HPDE6-E6E7 (cell line): ENCODE measurements around the gene PAQR9.

Experiments
- DNase-seq: peaks from one replicate; pipeline ENCODE4 v3.0.0; 2011; ENCODE audit warnings: missing footprints; ENCODE audit errors: extremely low spot score

Gene PAQR9

DNA sequence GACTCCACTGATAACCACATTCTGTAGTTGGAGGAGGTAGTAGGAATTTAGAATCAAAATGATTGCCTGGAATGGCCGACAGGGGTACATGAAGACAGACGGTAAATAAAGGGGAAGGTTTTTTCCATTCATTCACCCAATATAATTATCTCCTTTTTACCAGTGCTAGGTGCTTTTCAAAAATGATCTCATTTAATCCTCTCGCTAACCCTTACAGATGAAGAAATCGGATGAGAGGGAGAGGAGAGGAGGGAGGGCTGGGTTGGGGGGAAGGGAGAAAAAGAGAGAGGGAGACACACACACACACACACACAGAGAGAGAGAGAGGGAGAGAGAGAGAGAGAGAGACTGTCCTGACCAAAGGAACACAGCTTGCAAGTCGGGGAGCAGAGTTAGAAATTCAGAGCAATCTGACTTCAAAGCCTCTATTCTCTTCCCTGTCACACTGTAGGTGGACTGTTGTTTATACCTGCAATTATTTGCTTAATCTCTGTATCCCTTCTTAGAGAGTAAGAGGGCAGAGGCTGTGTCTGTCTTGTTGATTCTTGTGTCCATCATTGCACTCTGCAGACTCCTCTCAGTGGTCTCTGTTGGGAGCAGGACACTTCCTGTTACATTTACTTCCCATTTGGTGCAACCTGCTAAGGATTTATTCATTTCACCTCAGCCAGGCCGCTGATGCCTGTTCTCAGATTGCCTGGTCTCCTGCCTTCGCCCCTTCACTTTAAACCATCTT lies 18.7 kb upstream of the PAQR9 start:
- no peak for DNase-seq

DNA sequence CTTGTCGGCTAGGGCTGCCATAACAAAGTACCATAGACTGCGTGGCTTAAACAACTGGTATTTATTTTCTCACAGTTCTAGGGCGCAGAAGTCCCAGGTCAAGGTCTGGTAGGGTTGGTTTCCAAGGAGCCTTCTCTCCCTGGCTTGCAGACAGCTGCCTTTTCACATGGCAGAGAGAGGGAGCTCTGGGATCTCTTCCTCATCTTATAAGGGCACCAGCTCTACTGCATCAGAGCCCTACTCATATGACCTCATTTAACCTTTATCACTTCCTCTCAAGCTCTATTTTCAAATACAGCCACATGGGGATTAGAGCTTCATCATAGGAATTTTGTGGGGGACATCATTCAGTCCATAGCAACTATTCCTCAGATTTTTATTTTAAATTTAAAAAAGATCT lies 17.6 kb upstream of the PAQR9 start:
- DNase-seq: no peak

DNA sequence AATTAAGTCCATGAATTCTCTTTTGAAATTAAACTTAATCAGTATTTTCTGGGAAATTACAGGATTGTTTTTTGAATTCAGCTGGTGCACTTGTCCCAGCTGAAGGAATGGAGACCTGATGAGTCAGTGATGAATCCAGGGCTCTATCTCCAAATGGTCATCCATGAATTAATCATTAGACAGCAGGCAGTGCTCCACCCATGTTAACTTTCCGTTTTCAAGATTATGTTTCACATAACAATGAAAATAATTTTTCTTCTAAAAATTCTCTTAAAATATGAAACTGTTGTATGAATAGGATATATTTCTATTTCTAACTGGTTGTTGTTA lies 13.9 kb upstream of the PAQR9 start:
- DNase-seq: peak; percentile 38

DNA sequence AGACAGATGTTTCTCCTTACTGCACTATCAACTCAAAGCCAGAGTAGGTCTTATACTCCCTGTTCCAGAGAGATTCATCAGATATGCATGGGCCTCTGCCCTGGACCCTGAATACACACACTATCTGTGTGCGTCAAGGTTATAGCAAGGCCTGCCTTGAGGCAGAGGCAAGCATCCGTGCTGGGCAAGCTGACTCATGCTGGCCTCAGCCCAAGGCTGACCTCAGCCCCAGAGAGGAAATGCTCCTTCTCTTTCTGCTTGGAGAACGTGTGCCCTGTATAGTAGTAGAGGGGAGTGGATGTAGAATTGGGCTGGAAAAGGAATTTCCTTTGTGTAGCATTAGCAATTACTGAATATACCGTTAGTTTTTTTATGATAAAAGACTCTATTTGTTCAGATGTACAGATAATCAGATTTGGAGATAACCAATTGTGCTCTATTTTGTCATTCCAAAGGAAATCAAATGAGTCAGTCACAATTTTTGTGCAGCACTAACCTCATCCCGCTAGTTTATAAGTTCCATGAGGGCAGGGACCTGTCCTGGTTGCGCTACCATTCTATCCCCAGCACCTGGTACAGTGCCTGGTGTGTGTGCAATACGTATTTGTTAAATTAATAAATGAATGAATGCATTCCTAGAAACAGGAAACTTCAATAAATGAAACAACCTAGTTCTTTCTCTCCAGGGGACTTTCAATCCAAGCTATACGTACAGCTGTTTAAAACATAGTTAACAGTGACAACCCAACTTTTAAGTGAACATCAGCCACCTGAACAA lies 13.3 kb upstream of the PAQR9 start:
- DNase-seq: peak; percentile 81

DNA sequence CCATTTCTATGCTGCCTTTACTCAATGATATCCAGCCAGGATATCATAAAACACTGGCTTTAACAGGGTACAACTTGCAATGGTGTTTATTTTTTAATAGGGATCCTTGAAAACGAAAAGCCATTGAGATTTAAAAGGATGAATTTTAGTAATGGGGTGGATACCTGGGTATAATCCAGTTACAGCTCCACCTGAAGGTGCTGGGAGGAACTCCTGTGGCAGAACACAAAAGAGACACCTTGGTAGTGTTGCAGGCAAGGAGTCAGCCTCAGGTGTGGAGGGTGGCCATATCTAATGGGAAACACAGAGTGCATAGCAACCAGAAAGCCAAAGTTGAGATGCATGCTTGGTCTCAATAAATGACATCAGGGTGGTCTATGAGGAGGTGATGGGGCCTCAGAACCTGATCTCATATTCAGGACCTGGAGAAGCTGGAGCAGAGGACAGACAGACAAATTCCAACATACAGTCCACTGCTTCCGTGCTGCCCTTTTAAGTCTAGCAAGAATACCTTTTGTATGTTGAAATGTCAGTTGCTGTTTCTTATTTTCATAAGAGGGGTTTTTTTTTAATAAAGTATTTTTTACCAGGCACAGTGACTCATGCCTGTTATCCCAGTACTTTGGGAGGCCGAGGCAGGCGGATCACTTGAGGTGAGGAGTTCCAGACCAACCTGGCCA lies 12.0 kb upstream of the PAQR9 start:
- peak; percentile 21 for DNase-seq

DNA sequence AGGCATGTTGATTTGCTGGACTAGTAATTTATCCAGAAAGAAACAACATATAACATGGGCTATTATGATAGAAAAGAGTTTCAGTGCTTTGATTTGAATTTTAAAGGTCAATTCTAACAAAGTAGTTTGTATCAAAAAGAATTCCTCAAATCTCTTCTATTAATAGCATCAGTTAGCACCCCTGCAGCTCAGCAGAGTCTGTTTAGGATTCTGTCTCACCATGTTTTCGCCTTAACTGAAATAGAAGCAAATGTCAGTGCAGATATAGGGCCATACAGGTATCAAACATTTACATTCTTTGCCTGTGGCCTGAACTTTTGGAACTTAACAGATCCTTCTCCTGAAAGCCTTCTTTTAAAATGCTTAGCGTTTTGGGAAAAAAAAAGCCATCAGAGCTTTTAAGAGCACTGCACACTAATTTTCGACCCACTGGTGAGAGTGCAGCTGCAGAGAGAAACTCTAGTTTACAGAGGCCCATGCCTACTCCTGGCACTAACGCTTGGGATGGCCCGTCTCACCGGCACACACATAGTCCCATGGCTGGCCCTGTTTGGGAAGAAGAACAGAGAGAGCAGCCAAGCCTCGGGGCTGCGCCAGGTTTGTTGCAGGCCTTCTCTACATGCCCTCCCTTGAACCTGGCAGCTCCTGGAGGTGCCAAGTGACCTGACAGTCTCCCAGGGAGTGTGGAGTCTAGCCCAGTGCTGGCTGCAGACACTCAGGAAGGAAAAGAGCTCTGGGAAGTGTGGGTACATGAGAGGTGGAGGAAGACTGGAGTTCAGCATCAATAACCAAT lies 9.9 kb upstream of the PAQR9 start:
- no peak for DNase-seq

DNA sequence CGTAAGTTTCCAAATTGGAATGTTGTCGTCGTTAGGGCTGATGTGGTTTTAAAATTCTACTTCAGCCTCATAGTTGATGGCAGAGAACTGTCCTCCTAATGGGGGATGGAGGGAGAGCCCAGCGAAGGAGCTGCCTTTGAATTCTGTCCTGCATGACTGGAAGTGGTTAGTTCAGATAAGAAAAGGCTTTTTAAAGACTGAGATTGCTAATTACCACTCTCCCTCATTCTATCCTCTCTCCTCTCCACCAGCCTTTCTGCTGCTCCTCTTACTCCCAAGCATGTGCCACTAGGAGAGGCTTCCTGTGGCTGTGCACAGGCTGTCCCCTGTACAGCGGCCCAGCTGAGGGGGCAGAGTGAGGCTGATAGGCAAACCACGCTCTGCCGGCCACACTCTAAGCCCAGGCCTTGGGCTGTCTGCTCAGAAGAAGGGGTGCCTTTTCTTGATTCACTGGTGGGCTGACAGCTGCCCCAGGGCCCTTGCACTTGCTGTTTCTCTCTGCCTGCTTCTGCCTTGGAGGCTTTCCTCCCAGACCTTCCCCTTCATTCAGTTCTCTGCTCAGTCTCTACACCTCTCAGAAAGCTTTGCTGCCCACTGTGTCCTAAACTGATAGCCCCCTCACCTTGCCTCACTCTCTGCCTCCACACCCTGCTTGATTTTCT lies 8.7 kb upstream of the PAQR9 start:
- no peak for DNase-seq

DNA sequence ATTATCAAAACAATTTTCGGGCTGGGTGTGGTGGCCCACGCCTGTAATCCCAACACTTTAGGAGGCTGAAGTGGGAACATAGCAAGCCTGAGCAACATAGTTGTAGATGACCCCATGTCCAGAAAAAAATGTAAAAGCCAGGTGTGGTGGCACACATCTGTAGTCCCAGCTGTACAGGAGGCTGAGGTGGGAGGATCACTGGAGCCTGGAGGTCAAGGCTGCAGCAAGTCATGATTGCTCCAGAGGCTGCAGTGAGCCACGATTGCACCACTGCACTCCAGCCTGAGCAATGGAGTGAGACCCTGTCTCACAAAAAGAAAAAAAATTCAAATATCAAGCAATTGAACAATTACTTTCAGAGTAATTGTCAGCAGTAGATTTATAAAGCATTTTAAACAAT lies 8.0 kb upstream of the PAQR9 start:
- no peak for DNase-seq

DNA sequence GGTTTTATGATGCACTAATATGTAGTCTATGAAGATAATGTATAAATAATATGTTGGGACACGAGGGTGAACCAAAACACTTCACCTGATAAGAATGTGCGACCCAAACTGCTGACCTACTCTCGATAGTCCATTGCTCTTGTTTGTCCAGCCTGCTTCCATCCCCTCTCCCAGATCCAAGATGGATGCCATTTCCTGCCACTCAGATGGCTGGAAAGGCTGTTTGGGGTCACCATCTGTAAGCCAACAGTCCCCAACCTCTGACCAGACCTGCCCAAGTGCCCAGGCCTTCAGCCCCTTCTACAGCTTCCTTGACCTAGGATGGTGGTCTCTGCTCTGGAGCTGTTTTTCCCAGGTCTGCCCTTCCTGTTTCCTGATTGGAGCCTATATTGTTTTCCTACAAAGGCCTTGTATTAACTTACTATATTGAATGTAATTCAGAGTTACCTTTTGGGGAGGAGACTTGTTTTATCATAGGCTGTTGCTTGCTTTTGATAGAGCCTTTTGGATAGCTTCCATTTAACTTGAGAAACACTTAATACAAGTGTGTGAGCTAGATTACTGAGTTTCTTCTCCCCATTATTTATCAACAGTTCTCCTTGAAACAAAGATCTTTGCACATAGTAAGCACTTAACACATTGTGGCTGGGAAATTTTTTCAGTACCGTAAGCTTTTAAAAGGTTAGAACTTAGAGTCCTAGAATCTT lies 5.0 kb upstream of the PAQR9 start:
- no peak for DNase-seq

DNA sequence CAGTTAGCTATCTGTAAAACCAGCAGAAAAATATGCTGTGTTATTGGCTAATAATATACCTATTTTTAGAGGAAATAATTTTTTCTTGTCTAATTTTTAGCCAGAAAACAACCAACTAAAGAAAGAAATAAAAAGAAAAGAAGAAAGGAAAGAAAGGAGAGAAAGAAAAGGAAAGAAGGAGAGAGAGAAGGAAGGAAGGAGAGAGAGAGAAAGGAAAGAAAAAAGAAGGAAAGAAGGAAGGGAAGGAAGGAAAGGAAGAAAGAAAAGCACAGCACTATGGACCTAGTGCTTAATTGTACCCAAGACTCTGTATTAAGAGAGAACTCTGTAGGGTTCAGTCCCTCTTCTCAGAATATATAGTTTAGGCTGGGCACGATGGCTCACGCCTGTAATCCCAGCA lies 3.3 kb upstream of the PAQR9 start:
- no peak for DNase-seq

DNA sequence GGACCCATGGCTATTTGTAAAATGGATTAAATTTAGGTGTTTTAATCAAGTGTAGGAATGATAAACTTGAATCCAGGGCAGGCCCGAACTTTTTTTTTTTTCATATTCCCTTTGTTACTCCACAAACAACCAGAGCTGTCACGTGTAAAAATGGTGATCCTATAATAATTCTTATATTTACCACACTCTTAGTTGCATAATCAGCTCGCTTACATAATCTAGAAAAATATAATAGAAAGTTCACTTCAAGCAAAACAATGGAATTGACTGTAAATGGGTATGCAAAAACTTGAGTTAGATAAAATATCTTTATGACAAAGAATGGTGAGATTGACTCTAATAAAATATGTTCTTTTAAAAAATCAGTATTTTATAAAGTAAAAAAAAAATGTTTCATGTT lies 2.1 kb upstream of the PAQR9 start:
- DNase-seq: no peak

DNA sequence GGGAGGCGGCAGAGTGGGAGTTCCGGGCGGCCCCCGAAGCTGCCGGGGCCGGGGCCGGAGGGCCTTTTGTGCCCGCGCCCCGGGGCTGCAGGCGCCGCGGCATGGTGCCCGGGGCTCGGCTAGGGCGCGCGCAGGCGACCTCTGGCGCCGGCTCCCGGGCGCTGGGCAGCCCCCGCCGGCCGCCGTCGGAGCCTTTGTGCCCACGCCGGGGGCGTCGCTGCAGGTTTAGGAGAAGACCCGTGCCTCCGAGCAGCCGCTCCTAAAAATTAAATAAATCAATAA lies 299 bp downstream of the PAQR9 start:
- no peak for DNase-seq

DNA sequence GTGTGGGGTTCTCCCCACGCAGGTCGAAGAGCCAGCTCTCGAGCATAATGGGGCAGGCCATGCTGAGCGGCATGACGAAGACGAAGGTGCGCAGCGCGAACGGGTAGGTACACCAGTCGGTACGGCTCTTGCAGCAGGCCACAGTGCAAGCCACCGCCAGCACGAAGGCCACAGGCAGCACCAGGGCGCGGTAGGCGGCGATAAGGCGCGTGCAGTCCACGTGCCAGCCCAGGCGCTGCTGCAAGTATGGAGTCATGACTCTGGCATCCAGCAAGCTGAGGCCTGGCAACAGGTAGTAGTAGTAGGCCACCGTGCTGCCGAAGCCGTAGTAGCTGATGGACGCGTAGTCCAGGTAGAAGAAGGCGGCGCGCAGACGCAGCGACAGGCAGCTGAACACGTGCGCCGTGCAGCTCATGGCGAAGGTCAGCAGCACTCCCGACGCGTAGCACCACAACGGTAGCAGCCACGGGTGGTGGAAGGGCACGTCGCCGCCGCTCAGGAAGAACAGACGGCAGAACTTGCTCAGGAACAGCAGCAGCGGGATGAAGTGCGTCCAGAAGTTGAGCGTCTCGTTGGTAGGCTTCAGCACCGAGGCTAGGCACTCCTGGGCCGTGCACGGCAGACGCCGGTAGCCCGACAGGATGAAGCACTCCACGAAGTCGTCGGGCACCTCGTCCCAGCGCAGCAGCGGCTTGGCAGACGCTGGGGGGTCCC lies 797 bp downstream of the PAQR9 start:
- DNase-seq: no peak

DNA sequence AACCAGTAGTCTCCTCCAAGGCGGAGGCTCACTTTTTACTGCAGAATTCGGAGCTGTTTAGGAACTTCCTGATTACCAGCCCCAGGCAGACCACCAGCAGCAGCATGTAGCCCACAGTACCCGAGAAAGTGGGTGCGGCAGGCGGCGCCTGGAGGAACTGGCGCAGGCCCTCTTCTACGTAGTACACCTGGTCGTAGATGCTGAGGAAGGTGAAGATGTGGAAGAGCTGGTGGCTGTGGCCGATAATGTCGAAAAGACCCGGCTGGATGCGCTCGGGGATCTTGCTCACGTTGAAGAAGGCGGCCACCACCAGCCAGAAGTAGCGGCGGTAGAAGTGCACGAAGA lies 1.3 kb downstream of the PAQR9 start:
- no peak for DNase-seq

DNA sequence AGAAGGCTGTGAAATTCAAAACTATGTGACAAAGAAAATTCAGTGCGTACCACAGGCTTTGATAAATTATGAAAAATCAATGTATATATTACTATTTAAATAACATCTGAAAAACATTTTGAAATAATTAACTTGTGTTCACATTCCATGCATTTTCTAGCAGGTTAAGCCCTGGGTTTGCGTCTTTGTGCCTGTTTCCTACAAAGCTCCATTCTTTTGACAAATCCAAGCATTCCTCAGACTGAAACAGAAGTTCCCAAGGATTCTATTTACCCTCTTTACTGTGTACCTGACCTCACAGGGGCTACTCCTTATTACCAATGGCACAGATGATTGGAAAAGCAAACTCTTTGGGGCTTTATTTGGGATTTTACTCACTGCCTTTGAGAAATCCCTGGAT lies 1.9 kb downstream of the PAQR9 start:
- DNase-seq: no peak

DNA sequence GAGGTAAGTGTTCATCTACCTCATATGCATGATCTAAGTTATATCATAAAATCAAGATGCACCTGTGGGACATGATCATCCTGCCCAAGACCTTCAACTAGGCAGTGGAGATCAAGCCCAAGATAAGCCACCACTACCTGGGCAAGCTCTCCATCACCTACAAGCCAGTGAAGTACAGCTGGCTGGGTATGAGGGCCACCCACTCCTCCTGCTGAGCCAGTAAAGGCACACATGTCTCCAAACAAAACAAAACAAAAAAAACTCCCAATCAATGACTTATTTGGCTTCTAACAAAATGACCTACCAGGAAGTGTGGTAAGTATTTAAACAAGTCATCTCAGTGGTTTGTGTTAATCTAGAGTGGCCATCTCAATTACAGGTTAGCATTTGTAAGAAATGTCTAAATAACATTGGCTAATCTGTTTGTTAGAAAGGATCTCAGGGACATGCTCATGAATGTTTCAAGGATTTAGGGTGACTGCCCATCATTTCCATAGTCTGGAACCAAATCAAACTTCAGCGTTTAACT lies 3.1 kb downstream of the PAQR9 start:
- DNase-seq: no peak

DNA sequence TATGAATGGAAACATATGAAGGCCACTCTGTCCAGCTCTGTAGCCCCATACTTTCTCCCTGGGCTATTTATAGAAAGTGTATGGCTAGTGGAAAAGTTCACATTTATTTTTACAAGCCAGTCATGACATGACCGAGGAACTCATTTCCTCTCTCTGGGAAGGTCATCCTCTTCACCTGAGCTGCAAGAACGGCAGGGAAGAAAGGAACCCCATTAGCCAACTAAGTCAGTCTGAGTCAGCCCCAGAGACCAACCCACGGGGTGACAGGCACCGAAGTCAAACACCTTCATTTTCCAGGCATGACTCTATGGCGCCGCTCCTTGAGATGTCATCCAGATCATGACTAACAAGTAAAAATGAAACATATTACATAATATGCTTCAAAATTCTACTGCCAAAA lies 4.8 kb downstream of the PAQR9 start:
- DNase-seq: peak; percentile 91

DNA sequence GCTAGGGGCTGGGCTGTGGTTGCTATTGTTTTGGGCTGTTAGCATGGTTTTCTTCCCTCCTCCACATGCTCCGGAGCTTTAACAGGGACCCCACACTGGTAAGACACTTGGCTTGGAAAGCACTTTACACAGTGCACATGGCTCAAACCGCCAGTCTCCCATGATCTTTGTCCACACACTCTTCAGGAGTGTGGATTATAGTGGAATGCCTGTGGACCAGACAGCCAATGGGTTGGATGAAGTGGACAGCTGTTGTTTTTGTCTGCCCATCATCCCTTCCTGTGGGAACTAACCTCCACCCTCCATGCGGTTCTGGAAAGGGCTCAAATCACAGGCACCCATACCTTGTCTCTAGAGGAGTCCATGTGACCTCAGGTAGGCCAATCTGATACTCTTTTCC lies 10.0 kb downstream of the PAQR9 start:
- DNase-seq: no peak

DNA sequence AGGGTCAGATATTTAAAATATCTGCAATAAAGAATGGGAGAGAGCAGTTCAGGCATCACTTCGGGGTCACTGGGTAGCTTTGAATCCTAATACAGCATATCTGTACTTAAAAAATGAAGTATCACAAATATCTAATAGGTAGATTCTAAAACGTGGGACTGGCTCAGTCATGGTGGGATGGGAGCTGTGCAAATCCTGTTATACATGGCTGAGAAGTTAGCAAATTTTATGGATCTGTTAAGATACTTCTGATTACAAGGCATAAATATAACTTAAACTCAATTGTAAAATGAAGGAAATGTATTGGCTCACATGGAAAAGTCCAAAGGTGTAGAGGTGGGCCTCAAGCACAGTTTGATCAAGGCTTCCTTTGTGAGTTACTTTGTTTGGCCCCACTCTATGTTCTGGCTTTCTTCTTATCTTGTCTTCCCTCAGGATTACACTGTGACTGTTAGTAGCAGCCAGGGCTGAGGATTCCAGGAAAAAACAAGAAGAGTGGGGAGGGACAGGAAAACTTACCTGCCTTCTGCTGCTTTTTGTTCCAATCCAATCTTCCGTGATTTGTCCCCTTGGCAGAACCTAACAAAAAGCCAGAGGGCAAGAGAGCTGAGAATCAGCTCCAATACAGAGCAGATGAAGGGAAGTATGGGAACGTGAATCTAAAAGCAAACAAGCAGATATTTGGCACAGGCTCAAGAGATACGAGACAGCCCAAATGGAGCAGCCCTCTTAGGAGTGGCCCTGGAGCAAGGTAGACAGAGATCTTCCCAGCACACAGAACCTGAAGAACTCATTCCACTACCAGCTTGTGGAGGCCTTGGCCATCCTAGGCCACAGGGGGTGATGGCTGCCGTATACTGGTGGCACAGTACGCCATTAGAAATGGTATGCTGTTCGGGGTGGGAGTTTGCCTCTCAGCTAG lies 10.9 kb downstream of the PAQR9 start:
- no peak for DNase-seq
